ENCODE results near the gene C6orf136. TPM values are rescaled to one million over a fixed set of nuclear protein-coding genes. Genes with fewer than 3 reads are reported as not detected.

The C6orf136 gene
- total RNA-seq, 2 donors from 2014 or later = 71.3 to 83.3 TPM

DNA sequence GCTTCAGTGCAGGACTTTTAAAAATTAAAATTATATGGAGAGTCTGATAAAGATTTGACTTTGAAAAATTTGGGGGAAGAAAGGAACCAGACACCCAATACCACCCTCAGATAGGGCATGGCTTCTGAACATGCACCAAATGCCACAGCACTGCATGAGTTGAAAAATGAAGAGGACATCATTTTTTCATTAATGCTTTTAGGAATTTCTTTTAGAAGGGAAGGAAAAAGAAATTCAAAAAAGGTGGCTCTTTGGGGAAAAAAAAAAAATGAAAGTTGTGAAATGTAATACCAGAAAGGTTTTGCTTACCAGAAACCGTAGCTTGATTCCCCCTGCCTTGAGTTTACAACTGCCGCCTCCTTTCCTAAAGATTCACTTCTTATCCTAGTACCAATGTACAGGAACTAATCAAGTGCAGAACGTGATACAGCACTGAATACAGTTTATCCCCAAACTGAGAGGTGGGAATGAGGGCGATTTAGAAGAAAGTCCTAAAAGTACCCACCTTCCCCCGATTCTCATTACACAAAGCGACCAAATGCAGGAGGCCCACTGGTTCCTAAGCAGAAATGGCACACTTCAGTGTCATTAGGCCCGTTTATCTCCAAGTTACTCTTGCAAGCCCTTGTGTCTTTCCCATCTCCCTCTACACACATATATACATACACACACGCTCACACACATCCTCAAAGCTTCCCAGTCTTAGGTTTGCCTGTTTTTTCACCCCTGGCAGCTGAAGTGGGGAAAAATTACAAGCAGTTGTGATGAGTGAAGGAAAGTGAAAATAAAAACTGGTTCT, 32.7 kb upstream of the C6orf136 start:
- no peak for TF ChIP-seq CTCF (IDR thresholded peaks at IDR 0.05)
- Histone ChIP-seq H3K4me3 (peak overlapping the region; percentile 63), H3K9ac (ENCODE audit: low read depth in 2 of 2, low read length in 2 of 2) (peak overlapping the region; percentile 61 to 100), H3K9me3 (no peaks in the 10 kb centered on the region), H3K4me1 (peaks cover 4% of the 10 kb centered on the region), H3K27ac (peak overlapping the region; percentile 93), H3K27me3 (no peaks in the 10 kb centered on the region), H3K36me3 (no peaks in the 10 kb centered on the region)
- intact Hi-C loops (cut with DNase I) = no loop called here
- DNase-seq = no peak

DNA sequence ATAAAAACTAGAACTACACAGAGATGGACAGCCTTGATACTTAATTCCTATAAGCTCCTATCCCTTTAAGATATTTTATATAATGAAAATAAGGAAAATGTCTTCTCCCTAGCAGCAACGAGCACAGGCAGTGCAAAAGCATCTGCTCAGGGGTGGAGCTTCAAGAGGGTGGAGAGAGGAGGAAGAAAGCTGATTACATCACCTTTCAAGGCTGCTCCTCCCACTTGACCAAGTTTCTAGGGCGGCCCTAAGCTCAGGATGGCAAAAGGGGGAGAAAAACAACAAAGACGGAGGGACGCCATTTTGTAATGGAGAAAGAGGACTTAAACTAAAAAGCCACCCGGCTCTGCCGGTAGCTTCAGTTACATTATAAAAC, 32.1 kb upstream of the C6orf136 start:
- H3K9me3 ChIP-seq = no peaks in the 10 kb centered on the region
- peak overlapping the region; percentile 63 for H3K4me3 ChIP-seq
- peak overlapping the region; percentile 96 to 100 for H3K9ac ChIP-seq (ENCODE audit: low read depth in 2 of 2, low read length in 2 of 2)
- H3K4me1 ChIP-seq = peaks cover 4% of the 10 kb centered on the region
- H3K27me3 ChIP-seq = no peaks in the 10 kb centered on the region
- TF ChIP-seq CTCF (IDR thresholded peaks at IDR 0.05) = no peak
- no peaks in the 10 kb centered on the region for H3K36me3 ChIP-seq
- intact Hi-C loops (cut with DNase I) = no loop called here
- H3K27ac ChIP-seq = peak overlapping the region; percentile 93
- DNase-seq = peak; percentile 93

- no peaks in the 10 kb centered on the region for H3K27me3 ChIP-seq
- peaks cover 4% of the 10 kb centered on the region for H3K4me1 ChIP-seq
- H3K36me3 ChIP-seq = no peaks in the 10 kb centered on the region
- H3K27ac ChIP-seq = peak overlapping the region; percentile 93
- peak overlapping the region; percentile 63 for H3K4me3 ChIP-seq
- TF ChIP-seq CTCF (IDR thresholded peaks at IDR 0.05) = no peak
- peak; percentile 46 for DNase-seq
- H3K9ac ChIP-seq (ENCODE audit: low read depth in 2 of 2, low read length in 2 of 2) = peak overlapping the region; percentile 96 to 100
- intact Hi-C loops (cut with DNase I) = no loop called here
- H3K9me3 ChIP-seq = no peaks in the 10 kb centered on the region
Measured at GRCh38 chr6:30615219-30615957, 31.5 kb upstream of the C6orf136 start.

DNA sequence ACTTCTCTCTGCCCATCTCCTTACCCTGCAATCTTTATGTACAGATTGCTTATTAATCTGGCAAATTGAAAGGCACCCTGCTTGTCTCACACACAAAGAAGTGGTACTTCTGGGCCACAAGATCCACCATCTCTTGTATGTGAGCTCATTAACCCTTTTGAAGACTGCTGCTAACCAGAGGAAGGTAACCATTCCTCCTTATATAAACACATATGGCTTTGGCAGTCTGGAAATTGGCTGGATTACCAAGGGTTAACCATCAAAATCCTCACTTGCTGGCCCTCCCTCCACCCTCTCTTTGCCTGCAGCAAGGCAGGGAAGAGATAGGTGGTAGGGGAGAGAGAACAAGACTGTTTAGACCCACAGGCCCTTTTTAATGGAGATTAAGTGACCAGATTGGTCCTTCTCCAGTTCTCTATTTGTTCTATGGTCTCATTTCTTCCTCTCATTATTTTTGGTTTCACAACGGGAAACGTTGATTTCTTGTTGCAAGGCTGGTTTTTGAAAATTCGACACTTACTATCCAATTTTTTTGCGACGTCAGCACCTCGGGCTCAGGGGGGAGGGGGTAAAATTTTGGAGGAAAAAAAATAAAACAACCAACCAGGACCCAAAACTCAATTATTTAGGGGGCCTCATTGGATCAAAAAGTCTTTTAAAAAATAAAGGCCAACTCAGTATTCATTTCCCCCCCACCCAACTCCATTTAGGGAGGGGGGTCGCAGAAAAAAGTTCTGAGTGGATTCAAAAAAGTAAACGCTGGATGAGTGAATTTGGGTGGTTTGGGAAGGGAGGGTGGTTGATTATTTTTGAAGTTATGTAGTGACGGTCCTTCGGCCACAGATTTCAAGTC, 30.7 kb upstream of the C6orf136 start:
- Histone ChIP-seq H3K9me3 (no peaks in the 10 kb centered on the region), H3K4me1 (peaks cover 4% of the 10 kb centered on the region), H3K4me3 (peak overlapping the region; percentile 63), H3K27ac (peak overlapping the region; percentile 93), H3K27me3 (no peaks in the 10 kb centered on the region), H3K36me3 (no peaks in the 10 kb centered on the region), H3K9ac (ENCODE audit: low read depth in 2 of 2, low read length in 2 of 2) (peak overlapping the region; percentile 96 to 100)
- no peak for DNase-seq
- TF ChIP-seq CTCF (IDR thresholded peaks at IDR 0.05) = no peak
- intact Hi-C loops (cut with DNase I) = no loop called here

All from colonic mucosa (tissue), 4 donors.